SHP77 (cell line): ENCODE results near the gene MAGI1.

Experiments
- DNase-seq, 2 experiments: peaks; one replicate each; lab custom pipeline; 2025; lab: John Stamatoyannopoulos, UW

Gene MAGI1

DNA sequence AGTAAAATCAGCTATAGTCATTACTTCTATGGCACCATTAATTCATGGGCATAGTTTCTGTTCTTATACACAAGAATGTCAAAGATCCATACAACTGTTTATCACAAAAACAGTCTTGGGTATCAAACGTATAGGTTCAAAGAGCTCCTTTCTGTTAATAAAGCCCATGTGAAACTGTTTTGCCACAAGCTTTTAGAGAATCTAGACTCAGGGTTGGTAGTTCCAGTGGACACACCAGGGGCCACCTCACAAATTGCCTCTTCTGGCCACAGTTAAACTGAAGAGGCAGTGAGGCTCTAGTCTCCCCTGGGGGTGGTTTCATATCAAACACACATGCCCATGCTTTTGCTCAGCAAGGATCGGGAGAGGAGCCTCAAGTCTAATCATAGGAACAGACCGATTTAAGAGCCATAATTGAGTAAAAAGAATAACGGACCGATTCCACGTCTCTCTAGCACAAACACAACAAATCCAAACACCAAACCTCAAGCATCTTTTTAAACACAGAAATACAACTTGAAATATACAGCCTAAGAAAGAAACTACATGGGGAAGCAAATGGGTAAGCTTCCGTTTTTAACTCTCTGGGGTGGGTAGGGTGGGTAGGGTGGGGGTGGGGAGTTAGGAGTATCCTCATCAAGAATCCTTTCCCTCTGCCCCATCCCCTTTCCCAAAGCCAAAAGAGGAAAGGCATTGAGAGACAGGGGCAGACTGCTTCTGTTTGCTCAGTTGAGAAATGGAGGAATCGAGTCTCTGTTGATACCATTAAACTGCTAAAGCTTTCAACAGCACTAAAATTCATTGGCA, 443.3 kb downstream of the MAGI1 start:
- DNase-seq = no peak

GRCh38 chr3:65593780-65594752, 444.7 kb downstream of the MAGI1 start:
- no peak for DNase-seq

DNA sequence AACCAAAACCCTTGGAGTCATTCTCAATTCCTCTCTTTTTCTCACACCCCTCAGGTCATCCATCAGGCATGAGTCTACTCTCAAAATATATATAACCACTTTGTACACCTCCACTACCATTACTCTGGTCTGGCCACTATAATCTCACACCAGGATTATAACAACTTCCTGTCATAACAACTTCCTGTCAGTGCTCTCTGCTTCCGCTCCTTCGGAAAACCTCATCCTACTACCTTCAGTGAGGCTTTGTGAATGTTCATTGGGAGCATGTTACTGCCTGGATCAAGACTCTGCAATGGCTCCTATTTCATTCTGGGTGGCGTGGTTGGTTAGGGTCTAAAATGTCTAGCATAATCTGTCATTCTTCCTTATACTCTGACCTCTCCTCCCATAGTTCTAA, 447.4 kb downstream of the MAGI1 start:
- no peak for DNase-seq

DNA sequence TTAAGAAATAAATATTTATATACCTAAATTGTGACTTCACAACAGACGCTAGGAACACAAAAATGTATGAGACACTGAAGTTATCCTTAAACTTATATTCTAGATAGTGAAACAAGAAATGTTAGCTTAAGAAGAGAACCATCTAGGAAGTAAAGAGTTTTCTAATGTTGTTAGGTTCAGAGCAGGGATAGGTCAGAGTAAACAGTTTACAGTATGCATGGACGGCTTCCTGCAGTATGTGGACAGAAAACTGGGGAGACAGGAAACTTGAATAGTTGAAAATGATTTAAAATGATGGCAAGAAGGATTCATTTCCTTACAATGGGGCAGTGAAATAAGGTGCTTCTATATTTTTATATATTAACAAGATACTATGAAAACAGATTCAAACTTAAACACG, 449.8 kb downstream of the MAGI1 start:
- no peak for DNase-seq

DNA sequence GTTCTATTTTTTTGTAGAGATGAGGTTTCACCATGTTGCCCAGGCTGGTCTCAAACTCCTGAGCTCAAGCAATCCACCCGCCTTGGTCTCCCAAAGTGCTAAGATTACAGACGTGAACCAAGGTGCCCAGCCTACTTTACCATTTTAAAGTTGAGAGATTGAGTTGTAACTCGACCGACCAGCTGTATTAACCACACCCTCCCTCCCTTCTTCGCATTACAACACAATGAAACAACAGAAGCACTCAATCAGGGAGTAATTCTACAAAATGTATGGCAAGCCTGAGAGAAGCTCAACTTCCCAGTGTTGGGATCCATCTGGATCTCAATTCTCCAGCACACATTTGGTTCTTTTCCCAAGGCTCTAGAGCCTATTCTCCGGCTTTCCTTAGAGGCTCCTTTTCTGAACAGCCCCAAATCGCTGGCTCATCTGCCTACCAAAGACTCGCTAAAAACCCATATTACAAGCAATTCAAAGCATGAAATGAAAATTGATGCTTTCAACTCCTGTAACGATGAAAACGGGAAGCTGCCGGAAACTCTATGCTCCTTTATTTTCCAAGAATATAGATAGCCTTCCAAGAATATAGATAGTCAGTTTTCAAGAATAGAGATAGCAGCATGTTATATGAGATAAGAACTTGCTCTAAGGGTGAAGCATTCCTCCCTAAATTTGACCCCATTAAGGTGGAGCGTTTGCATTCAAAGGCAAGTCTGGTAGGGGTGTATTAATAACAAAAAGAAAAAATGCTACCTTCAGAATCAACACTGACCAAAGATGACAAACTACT, 450.9 kb downstream of the MAGI1 start:
- no peak for DNase-seq

DNA sequence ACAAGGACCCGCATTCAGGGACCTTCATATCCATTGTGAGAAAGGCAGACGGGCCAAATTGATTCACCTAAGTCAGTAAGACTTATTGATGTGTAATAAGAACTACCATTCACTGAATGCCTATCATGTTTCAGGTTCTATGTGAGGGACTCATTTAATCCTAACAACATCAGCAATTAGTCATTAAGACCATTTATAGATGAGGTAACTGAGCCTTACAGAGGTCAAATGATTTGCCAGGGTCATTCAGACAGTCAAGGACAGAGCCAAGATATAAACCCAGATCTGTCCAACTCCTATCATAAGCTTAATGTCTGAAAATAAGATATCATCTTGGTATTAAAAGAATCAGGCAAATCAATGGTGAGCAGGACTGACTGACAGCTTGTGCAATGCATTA, 453.8 kb downstream of the MAGI1 start:
- DNase-seq = no peak

DNA sequence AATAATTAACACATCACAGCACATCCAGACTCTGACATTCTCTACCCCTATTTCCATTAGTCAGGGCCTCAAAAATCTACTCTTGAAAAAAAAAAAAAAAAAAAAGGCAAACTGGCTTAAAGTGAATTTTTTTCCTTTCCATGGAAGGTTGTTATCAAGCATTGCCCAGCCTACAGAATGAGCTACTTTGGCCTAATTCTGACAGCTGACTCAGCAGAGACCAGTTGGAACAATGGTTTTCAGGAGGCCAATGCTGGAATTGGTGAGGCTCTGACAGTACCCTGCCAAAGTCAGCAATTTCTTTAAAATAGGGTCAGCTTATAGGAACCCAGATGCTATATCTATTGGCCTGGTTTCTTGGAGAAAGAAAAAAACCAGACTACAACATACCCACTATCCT, 454.7 kb downstream of the MAGI1 start:
- no peak for DNase-seq

DNA sequence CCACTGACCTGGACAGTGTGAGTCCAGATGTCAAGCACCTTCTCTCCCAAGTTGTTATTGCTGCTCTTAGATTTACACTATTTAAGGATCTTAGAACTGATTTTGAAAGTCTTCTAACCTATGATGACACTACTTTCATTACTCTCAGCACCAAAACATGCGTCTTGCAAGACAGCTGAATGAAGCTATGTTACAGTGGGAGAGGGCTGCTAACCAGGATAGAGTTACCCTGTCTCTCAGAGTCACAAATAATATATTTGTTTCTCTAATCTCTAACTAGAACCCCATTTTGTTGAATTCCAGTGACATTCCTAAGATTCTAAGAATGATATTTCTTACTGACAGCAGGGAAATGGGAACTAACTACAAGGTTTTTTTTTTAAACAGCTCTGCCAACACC, 455.5 kb downstream of the MAGI1 start:
- no peak for DNase-seq

DNA sequence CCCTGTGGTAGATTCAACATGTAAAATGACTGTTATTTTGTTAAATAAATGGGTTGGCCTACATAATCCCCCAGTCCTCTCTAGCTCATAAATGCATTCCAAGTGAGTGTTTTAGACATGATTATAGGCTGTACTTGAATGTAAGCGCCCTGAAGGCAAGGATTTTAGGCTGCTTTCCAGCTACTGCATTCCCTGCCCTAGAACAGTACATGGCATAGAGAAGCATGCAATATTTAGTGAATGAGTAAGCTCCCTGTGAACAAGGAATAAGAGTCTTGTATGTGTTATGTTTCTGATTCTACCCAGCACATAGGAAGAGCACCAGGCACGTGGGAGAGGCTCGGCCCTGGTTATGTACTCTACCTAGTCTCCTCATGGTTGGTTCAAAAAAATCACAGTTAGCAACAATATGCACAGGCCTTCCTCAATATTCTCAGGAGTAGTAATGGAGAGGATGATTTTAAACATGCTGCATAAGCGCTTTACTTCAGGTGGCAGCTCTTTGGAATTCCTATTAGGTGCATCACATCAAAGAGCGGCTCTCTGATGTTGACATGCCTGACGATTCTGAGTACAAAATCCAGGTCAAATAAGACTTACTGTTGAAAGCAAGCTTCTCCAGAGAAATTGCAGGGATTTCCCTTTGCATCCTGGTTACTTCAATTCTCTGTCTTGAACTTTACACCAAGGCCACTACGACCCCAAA, 456.6 kb downstream of the MAGI1 start:
- no peak for DNase-seq

DNA sequence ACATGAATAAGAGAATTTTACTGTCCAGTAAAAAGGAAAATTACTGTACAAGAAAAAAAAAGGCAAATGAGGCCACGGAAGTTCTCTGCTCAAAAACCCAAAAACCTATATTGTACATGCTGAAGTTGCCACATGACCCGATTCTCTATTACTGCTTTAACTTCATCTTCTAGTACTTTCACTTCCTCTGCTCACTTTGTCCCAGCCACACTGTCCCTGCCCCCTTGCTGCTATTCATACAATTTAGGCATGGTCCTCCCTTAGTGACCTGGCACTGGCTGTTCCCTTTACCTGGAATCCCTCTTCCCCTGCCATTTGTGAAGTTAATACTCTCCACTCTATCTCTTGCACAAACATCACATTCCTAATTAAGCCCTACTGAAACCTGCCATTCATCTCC, 457.4 kb downstream of the MAGI1 start:
- no peak for DNase-seq

DNA sequence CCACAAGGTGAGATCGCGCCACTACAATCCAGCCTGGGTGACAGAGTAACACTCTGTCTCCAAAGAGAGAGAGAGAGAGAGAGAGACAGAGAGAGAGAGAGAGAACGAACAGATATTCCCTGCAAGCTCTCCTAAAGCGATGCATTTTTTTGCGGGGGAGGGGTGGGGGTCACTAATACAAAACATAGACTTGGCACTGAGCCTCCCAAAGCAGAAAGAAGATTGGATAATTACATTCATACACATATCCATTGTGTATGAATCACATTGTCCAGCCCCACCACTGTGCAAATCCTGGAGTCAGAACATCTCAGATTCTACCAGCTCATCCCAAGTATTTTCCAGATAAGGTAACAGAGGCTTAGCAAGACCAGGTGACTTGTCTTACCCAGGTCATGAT, 459.9 kb downstream of the MAGI1 start:
- no peak for DNase-seq

DNA sequence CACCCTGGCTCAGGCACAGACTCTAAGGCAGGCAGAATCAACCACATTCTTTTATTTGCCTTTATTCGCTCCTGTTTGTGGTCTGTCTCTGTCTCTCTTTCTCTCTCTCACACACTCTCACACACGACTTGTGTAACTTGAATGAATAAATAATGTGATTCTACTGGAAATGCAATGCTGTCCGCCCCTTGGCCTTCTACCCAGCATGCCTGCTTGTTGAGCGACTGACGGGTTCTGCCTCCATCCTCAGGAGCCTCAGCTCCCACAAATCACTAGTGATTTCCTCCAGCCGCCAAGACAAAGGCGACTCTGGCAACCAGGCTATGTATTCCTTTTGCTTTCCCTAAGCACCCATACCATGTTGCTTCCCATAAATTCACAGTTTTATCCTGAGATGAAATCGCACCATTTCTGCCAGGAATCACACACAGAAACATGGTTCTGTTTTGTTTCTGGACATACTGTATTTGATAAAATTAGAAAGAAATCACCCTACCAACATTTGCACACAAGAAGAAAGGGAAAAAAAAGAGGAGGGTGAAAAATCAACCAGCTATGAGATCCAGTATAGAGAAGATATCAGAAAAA, 460.8 kb downstream of the MAGI1 start:
- DNase-seq = no peak

DNA sequence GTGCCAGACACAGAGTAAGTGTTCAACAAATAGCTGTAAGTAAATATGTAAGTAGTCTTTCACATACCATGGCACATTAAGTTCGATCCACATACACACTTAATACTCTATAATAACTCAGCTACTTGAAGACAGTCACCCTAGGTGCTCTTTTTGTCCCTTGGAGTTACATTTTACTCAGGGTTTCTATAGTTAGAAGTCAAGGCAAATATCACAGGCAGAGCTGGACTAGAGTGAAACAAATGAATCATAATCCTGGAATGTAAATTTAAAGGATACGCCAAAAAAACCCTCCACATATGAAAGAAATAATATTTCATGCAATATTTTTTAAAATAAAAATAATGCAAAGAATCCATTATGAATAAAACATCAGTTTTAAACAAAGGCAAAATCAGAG, 461.8 kb downstream of the MAGI1 start:
- no peak for DNase-seq

GRCh38 chr3:65576228-65576627, 462.5 kb downstream of the MAGI1 start:
- DNase-seq = no peak

- DNase-seq = no peak
These were observed 463.3 kb downstream of the MAGI1 start for GRCh38 chr3:65575376-65575840.

DNA sequence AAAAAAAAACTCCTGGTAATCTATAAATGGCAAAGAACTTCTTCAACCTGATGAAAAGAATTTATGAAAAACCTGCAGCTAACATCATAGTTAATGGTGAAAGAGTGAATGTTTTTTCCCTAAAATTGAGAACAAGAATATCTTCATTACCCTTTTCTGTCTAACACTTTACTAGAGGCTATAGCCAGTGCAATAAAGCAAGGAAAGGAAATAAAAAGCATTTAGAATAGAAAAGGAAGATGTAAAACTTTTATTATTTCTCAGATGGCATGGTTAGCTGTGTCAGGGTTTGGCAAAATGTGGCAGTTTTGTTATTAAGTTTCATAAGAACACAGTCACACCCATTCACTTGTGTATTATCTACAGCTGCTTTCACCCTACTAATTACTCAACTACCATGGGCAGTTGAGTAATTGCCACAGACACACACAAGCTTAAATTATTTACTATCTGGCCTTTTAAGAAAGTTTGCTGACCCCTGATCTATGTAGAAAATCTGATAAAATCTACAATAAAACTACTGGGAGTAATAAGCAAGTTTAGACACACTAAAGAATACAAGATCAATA, 465.1 kb downstream of the MAGI1 start:
- DNase-seq = no peak

DNA sequence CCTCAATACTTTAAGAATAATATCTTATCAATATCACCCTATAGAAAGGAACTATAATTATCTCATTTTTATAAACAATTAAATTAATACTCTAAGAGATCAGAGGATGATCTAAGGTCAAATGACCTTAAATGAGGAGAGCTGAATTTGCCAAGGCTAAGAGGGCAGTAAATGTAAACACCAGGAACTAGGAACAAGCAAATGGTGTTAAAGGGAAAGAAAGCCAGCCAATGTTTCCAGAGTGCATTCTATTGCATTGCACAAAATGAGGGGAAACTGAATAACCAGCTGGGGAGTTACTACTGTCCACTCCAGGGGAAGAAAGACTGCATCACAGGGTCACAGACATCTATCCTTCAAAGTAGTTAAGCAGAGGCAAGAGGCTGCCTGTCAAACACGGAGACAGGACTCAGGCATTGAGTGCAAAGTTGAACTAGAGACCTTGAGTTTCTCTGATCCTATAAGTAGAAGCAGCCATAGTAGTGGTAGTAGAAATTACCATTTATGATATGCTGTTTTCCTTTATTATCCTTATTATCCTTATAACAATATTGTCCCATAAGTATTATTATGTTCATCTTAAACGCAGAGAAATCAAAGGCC, 466.4 kb downstream of the MAGI1 start:
- no peak for DNase-seq

GRCh38 chr3:65569845-65570405, 468.8 kb downstream of the MAGI1 start:
- DNase-seq = no peak

- DNase-seq = no peak
These were observed 469.6 kb downstream of the MAGI1 start for GRCh38 chr3:65569129-65569528.

GRCh38 chr3:65568497-65568896, 470.2 kb downstream of the MAGI1 start:
- no peak for DNase-seq
